Urinary bladder (tissue), 4 donors: Measurements from ENCODE around the gene PIK3AP1. TPM values are rescaled to one million over a fixed set of nuclear protein-coding genes. Genes with fewer than 3 reads are reported as not detected.

Experiments
- DNase-seq: peaks from one replicate; pipeline ENCODE4 v3.0.0-alpha.2; 2015; ENCODE audit errors: extremely low spot score
- H3K27ac ChIP-seq: one replicate; pipeline ENCODE4 v1.5.1; 2013; ENCODE audit warnings: low read depth, mild to moderate bottlenecking, moderate library complexity
- H3K36me3 ChIP-seq: one replicate; pipeline ENCODE4 v1.6.1; 2013; ENCODE audit warnings: mild to moderate bottlenecking, moderate library complexity; ENCODE audit not compliant: insufficient read depth
- H3K4me1 ChIP-seq: one replicate; pipeline ENCODE4 v1.6.1; 2013; ENCODE audit warnings: mild to moderate bottlenecking, moderate library complexity; ENCODE audit not compliant: insufficient read depth
- H3K4me3 ChIP-seq: one replicate; pipeline ENCODE4 v1.5.1; 2013; ENCODE audit warnings: low read depth, low read length
- WGBS: extraction: QIAGEN DNeasy Blood & Tissue Kit; methylation state at CpG from one replicate; pipeline ENCODE4 v1.1.7; 2013; 5-methylcytosine and 5-hydroxymethylcytosine counted together
- polyA plus RNA-seq: library from polyadenylated mRNA; stranded (reverse); fragments of 200-250 nt; gene quantifications from one replicate; pipeline ENCODE4 v1.2.3, GENCODE V29; 2013
- total RNA-seq: library from RNA; depleted of rRNA; stranded (reverse); fragments of >200 nt; gene quantifications from one replicate; pipeline ENCODE4 v1.2.3, GENCODE V29; 2014
- donor health status: healthy with polysubstance abuse.
- donor health status: healthy.

Gene PIK3AP1
- total and polyA plus RNA-seq, 2 donors, result 3.7 to 6.6 TPM

DNA sequence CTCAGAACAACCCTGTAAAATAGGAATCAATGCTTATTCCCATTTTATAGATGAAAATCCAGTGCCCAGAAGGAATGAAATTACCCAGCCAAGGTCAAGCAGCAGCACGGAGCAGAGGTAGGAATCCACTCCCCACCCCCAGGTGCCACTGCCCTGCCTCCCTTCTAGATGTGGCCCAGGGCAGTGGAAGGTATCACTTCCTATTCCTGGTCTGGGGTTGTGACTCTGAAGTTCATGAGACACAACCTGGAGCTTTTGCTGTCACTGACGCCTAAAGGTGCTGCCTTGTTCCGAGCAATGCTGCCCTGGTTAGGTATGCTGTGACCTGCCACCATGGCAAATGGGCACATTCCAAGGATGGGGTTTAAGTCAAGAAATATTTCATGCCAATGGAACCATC is 53.6 kb downstream of the PIK3AP1 start:
- no peaks in the 10 kb centered on the region for H3K4me1 ChIP-seq
- no peak for DNase-seq
- no peaks in the 10 kb centered on the region for H3K36me3 ChIP-seq
- 92% methylated on average over 3 of the region's 3 CpGs for WGBS
- H3K4me3 ChIP-seq, result no peak overlapping the region
- no peak overlapping the region for H3K27ac ChIP-seq

DNA sequence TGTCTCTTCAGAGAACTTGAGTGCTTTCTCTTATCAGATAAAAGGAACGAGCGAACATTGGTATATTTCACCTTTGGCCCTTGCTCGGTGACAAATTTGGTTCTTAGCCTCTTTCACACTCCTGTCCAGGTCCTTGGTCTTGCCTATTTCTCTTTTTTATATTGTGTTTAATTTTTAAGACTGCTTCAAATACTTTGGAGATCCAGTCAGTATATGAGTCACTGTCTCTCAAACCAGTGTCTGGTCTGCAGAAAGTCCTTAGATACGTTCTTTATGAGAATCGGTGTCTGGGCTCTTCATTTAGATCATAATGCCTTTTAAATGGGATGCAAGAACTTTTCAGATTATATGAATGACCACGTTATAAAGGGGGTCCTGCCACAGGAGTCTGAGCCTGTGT is 55.0 kb downstream of the PIK3AP1 start:
- no peak overlapping the region for H3K4me3 ChIP-seq
- no peaks in the 10 kb centered on the region for H3K36me3 ChIP-seq
- WGBS, result 50% methylated on average over 6 of the region's 6 CpGs
- no peak for DNase-seq
- no peak overlapping the region for H3K27ac ChIP-seq
- no peaks in the 10 kb centered on the region for H3K4me1 ChIP-seq

DNA sequence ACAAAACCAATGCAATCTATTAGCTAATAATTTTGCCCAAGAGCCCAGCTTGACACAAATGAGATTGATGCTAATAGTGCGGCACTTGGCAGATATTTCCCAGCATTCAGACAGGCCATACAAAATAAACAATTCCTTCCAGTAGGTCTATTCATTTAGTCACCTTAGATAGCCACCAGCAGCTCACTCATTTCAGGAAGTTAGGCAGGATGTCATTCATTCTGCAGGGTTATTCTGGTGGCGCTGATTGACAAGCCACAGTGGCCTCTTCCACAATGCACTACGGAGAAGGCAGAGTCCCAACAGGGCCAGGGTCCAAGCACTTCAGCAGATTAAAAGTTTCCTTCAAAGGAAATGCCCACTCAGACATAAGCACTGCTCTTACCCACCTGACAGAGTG is 55.8 kb downstream of the PIK3AP1 start:
- 70% methylated on average over 3 of the region's 3 CpGs for WGBS
- Histone ChIP-seq H3K36me3 (no peaks in the 10 kb centered on the region), H3K4me1 (no peaks in the 10 kb centered on the region), H3K4me3 (no peak overlapping the region), H3K27ac (no peak overlapping the region)
- DNase-seq, result no peak

DNA sequence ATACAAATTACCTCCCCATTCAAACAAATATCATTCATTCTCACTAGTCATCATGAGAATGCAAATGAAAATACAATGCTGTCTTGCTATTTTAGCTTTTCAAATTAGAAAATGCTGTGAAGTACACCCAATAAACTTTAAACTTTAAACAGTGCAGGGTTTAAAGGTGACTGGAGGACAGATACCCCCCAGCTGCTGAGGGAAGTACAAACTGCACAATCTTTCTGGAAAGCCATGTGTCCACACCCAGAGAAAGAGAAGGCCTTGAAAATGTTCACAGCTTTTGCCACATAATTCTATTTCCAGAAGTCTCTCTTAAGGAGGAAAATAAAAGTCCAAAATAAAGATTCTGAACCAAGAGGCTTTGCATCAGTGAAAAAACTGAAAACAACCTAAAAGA is 56.5 kb downstream of the PIK3AP1 start:
- no peak for DNase-seq
- Histone ChIP-seq H3K4me1 (no peaks in the 10 kb centered on the region), H3K36me3 (no peaks in the 10 kb centered on the region), H3K27ac (no peak overlapping the region), H3K4me3 (no peak overlapping the region)

DNA sequence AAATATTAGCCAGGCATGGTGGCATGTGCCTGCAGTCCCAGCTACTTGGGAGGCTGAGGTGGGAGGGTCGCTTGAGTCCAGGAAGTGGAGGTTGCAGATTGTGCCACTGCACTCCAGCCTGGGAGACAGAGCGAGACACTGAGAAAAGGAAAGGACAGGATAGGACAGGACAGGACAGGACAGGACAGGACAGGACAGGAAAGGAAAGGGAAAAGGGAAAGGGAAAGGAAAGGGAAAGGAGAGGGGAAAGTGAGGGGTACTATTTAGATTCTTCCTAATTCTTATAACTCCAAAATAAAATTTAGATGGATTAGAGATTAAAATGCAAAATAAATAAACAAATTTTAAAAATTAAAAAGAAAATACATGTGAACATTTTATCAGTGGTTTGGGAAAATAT is 58.7 kb downstream of the PIK3AP1 start:
- Histone ChIP-seq H3K4me3 (no peak overlapping the region), H3K27ac (no peak overlapping the region), H3K36me3 (no peaks in the 10 kb centered on the region), H3K4me1 (no peaks in the 10 kb centered on the region)
- WGBS, result 89% methylated on average over 2 of the region's 2 CpGs
- DNase-seq, result no peak

DNA sequence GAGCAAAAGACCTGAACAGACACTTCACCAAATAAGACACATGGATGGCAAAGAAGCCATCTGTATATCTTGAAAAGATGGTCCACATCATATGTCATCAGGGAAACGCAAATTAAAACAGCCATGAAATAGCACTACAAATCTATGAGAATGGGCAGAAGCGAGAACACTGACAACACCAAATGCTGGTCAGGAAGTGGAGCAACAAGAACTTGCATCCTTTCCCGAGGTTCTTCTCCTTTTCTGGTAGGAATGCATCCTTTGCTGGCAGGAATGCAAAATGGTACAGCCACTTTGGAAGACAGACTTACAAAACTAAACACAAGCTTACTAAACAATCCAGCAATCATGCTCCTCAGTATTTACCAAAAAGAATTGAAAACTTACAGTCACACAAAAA is 60.0 kb downstream of the PIK3AP1 start:
- no peak overlapping the region for H3K4me3 ChIP-seq
- WGBS, result 74% methylated on average over 3 of the region's 3 CpGs
- H3K36me3 ChIP-seq, result no peaks in the 10 kb centered on the region
- H3K27ac ChIP-seq, result no peak overlapping the region
- DNase-seq, result no peak
- H3K4me1 ChIP-seq, result no peaks in the 10 kb centered on the region

DNA sequence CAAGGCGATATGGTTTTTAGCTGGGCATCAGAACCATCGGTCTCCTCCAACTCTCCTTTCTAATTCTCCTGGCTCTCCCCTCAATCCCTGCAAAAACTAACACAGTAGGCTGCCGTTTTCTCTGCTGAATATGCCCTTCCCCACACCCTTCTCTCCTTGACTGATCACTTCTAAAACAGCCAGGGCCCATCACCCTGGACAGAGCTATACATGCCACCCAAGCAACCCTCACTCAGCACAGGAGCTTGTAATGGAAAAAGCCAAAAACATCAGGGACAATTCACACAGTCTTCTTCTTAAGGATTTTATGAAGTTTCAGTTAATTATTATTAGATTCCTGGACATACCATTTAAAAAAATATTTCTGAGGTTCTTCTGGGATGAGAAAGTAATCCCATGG is 61.5 kb downstream of the PIK3AP1 start:
- Histone ChIP-seq H3K4me1 (no peaks in the 10 kb centered on the region), H3K4me3 (no peak overlapping the region), H3K36me3 (no peaks in the 10 kb centered on the region), H3K27ac (no peak overlapping the region)
- 73% methylated on average over 3 of the region's 3 CpGs for WGBS
- no peak for DNase-seq

DNA sequence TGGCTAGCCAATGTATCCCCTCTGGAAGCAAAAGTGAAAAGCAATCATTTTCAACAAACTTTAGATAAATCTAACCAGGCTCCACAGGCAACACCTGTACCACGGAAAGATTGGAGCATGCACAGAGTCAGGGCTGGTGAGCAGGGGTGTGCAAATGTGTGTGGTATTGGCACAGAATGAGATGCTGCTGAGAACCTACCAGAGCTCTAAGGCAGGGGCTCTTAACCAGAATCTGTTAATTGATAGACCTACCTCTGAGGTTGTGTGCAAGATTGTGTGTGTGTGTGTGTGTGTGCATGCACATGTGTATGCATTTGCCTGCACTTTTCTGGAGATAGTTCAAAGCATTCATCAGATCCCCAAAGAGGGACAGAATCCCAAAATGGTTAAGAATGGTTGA is 62.9 kb downstream of the PIK3AP1 start:
- no peaks in the 10 kb centered on the region for H3K4me1 ChIP-seq
- no peaks in the 10 kb centered on the region for H3K36me3 ChIP-seq
- DNase-seq, result no peak
- H3K4me3 ChIP-seq, result no peak overlapping the region
- WGBS, result 95% methylated on average over 1 of the region's 1 CpG
- no peak overlapping the region for H3K27ac ChIP-seq

DNA sequence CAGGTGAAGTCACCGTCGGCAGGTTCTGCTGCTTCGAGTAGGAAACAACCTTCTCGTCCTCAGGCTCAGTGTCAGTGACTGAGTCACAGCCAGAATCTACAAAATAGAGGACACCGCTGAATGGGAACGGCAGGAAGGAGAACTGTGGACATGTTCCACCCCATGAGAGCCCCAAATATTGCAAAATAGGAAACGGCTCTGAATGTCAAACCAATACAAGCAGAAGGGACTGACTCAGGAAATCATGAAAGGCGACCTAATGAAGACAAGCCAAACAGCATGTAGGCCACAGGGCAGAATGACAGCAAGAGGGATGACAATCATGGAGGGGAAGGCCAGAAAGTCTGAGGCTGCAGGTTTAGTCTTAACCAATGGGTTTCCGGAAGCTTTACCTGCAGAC is 63.5 kb downstream of the PIK3AP1 start:
- WGBS, result 84% methylated on average over 9 of the region's 9 CpGs
- H3K4me1 ChIP-seq, result no peaks in the 10 kb centered on the region
- DNase-seq, result no peak
- H3K36me3 ChIP-seq, result no peaks in the 10 kb centered on the region
- no peak overlapping the region for H3K27ac ChIP-seq
- H3K4me3 ChIP-seq, result no peak overlapping the region

DNA sequence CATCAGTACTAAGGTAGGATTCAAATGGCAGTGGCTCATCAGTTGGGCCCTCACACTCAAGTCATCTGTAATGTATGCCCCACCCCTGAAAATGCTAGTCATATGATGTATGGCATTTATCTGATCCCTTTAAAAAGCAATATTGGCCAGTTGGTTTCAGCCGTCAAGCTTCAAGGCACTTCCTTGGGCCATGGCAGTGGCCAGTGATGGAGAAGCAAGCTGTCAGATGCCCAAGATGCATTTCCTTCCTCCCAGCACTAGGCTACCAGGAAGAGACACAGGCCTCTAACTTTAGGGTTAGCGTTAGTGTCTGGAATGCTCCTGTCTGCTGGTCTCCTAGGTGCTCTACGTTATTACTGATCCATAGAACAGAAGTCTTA is 64.1 kb downstream of the PIK3AP1 start:
- no peaks in the 10 kb centered on the region for H3K36me3 ChIP-seq
- H3K4me1 ChIP-seq, result no peaks in the 10 kb centered on the region
- DNase-seq, result no peak
- WGBS, result 83% methylated on average over 3 of the region's 3 CpGs
- no peak overlapping the region for H3K4me3 ChIP-seq
- H3K27ac ChIP-seq, result no peak overlapping the region

DNA sequence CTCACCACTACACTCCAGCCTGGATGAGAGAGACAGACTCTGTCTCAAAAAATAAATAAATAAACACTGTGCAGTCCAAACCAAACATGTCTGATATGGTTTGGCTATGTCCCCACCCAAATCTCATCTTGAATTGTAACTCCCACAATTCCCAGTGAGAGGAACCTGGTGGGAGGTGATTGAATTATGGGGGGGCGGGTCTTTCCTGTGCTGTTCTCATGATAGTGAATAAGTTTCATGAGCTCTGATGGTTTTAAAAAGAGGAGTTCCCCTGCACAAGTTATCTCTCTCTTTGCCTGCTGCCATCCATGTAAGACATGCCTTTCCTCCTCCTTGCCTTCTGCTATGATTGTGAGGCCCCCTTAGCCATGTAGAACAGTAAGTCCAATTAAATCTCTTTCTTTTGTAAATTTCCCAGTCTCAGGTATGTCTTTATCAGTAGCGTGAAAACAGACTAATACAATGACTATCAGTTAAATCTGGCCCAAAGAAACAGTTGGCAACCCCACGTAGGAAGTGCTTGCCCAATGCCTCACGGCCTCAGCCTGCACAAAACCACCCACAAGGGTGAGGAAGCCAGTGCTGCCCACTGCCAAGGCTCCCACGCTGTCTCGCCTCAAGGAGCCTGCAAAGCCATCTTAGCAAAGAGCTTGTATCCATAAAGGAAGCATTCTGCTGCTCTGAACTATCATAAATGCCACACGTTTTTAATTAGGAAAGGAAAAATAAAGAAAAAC is 64.7 kb downstream of the PIK3AP1 start:
- WGBS, result 89% methylated on average over 7 of the region's 7 CpGs
- Histone ChIP-seq H3K4me3 (no peak overlapping the region), H3K36me3 (no peaks in the 10 kb centered on the region), H3K4me1 (no peaks in the 10 kb centered on the region), H3K27ac (no peak overlapping the region)
- DNase-seq, result no peak

DNA sequence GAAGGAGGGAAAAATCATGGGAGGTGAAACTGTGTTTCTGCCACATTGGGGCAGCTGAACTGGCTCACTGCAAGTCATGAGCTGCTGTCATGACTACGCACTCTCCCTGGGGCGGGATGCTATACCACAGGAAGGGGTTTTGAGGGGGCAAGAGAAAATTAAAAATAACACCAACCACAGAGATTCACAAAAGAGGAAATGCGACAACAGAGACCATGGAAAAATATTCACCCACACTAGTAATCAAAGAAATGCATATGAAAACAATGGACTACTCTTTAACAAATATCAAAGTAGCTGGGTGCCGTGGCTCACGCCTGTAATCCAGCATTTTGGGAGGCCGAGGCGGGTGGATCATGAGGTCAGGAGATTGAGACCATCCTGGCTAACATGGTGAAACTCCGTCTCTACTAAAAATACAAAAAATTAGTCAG is 68.3 kb downstream of the PIK3AP1 start:
- H3K4me3 ChIP-seq, result no peak overlapping the region
- H3K4me1 ChIP-seq, result no peaks in the 10 kb centered on the region
- no peak overlapping the region for H3K27ac ChIP-seq
- H3K36me3 ChIP-seq, result no peaks in the 10 kb centered on the region
- no peak for DNase-seq
- 87% methylated on average over 8 of the region's 8 CpGs for WGBS

DNA sequence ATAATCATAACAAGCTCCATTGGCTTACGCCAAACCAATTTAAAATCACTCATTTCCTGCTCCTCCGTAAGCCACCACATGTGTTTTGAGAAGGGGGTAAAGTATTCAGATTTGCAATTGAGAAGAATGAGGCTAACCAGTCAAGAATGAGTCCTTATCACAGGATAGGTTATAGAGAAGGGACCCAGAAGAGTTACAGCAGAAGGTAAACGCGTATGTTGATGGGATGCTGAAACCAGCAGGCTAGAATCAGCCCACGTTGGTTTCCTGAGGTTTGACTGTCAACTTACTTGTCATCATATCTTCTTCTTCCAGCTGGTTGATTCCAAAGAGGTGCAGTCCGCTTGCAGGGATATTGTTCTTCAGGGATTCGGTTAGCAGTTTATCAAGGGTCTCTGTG is 69.4 kb downstream of the PIK3AP1 start:
- Histone ChIP-seq H3K4me1 (no peaks in the 10 kb centered on the region), H3K27ac (no peak overlapping the region), H3K36me3 (no peaks in the 10 kb centered on the region), H3K4me3 (no peak overlapping the region)
- DNase-seq, result no peak
- 79% methylated on average over 7 of the region's 7 CpGs for WGBS

DNA sequence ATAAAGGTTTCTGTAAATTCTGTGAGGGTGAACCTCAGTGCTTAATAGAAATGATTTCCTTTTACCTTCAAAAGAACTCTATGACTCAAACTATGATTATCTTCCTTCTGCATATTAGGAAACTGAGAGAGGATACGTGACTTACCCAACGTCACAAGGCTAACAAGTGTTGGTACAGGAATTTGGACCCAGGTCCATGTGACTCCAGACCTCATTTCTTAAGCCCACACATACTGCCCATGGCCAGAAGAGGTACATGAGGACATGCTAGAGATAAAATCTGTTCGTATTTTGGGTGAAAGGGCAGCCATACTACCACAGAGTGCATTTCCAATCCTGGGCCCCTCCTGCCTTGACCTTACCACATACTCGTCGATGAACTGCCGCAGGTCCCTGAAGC is 72.0 kb downstream of the PIK3AP1 start:
- Histone ChIP-seq H3K4me1 (no peaks in the 10 kb centered on the region), H3K4me3 (no peak overlapping the region), H3K36me3 (no peaks in the 10 kb centered on the region), H3K27ac (no peak overlapping the region)
- DNase-seq, result no peak
- WGBS, result 87% methylated on average over 6 of the region's 6 CpGs

DNA sequence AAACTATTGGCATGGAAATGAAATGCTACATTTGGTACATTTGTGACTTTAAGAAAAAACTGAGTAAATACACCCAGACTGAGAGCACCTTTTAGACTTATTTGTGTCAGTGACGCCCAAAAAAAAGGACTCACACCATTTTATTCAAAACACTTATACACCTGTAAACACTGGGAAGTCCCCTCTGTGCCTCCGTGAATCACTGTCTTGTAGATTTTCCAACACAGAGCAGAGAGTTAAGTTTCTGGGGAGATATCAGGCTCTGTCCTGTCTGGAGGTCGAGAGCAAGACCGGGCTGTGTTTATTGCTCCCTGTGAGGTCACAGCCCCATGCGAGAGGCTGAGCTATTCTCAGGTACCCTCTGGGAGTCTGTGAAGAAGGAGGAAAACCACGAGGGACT is 72.8 kb downstream of the PIK3AP1 start:
- Histone ChIP-seq H3K36me3 (no peaks in the 10 kb centered on the region), H3K27ac (no peak overlapping the region), H3K4me1 (no peaks in the 10 kb centered on the region), H3K4me3 (no peak overlapping the region)
- 44% methylated on average over 6 of the region's 6 CpGs for WGBS
- DNase-seq, result no peak
